Measurements from ENCODE around the gene COQ7.

COQ7 gene

DNA sequence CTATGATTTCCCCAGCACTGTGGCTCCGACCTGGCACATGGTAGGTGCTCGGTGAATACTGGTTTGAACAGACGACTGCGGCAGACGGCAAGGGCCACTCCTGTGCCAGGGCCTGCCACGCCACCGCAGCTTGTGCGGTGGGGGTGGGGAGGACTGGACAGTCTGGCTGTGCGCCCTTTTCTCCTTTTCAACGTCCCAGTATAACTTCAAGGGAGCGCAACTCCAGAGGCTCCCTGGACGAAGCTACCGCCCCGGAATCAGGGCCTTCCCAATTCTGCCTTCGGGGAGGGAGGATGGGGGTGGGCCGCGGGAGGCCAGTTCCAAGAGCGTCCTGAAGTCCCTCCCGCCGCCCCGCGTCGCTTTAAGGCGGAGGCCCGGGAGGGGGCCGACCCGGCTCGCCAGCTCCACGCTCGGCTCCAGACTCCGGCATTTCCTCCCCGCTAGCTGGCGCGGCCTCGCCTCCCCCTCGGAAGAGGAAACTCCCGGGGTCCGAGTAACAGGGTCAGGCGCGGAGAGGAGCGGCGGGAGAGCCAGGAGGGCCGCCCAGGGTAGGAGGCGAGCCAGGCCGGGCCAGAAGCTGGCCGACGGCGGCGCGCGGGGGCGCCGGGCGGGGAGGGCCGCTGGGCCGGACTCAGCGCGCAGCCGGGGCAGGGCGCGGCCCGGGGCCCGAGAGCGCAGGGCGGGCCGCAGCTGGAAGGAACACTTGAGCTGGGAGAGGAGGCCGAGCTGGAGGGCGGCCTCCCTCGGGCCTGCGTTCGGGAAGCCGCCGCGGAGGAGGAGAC, 46.4 kb downstream of the COQ7 start, which contains the start of gene ITPRIPL2:
Gene ITPRIPL2, plus strand, starts transcription at position 388 of the 782 bp plus-strand sequence. CDS start 498 bp downstream, outside the sequence.
- peak in 1 of 2 experiments; percentile 69 for DNase-seq

DNA sequence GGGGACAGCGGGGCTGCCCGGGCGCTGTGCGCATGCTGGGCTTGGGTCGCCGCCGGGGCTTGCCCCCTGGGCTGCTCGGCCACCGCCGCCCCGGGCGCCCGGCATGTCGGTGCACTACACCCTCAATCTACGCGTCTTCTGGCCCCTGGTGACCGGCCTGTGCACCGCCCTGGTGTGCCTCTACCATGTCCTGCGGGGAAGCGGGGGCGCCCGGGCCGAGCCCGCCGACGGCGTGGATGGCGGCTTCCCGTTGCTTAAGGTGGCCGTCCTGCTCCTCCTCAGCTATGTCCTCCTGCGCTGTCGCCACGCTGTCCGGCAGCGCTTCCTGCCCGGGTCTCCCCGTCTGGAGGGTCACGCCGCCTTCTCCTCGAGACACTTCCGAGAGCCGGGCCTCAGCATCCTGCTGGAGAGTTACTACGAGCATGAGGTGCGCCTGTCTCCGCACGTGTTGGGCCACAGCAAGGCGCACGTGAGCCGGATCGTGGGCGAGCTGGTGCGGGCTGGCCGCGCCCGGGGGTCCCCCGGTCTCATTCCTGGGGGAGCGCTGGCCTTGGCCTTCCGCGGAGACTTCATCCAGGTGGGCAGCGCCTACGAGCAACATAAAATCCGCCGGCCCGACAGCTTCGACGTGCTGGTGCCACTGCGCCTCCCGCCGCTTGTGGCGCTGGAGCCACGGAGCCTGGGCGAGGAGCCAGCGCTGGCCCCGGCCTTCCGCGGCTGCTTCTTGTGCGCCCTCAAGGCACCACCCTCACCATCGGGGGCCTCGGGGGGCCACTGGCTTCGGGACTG, 47.1 kb downstream of the COQ7 start:
- DNase-seq = peak in 1 of 2 experiments; percentile 39

DNA sequence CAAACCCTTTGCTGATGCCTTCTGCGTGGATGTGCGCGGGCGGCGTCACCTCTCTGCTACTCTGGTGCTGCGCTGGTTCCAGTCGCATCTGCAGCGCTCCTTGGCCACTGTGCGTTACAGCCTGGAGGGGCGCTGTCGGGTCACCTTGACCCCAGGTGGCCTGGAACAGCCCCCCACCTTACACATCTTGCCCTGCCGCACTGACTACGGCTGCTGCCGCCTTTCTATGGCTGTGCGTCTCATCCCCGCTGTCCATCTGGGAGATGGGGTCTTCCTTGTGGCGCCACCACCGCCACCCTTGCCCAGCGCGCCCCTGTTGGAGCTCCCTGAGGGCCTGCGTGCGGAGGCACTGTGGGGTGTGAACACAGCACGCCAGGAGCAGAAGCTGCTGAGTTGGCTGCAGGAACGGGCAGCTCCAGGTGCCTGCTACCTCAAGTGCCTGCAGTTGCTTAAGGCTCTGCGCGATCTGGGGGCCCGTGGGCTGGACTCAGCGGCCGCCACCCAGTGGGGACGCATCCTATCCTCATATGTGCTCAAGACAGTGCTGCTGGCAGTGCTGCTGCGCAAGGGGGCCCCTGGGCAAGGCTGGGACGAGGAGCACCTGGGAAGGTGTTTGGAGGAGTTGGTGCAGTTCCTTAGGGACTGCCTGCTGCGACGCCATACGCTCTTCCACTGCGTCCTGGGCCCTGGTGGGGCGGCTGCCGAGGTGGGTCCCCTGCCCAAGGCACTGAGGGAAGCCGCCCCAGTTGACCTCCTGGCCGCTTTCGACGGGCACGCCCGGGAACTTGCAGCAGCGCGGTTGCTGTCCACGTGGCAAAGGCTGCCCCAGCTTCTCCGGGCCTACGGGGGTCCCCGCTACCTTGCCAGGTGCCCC, 48.0 kb downstream of the COQ7 start:
- no peak for DNase-seq

DNA sequence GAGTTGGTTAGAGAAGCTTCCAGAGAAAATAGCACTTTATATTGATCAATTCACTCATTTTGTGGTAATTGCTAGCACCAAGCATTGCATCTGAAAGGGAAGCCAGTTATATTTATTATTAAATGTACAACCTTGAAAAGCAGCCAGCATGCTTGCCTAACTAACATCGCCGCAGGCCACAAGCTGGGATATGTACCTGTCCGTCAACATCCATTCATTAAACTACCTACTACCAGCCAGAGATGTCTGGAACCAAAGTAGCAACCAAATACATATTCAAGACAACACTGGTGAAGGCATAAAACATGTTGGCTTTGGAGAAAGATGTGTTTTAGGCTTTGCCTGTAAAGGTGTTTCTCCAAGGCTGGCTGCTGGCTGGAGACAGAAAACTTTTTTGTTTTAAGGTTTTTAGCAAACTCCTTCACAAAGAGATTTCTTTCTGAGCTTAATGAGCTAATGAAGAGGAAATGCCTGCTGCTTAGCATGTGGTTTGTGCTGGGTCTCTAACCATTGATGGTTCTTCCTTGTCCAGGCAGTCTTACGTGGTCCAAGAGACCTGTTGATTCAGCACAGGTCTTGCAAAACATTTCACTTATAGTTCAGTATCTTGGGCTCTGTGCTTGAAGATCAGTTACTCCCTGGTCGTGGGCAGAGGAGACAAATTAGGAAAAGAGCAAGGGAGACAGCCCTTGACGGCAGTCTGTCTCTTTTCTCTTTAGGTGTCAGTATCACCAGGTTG, 49.5 kb downstream of the COQ7 start:
- no peak for DNase-seq

DNA sequence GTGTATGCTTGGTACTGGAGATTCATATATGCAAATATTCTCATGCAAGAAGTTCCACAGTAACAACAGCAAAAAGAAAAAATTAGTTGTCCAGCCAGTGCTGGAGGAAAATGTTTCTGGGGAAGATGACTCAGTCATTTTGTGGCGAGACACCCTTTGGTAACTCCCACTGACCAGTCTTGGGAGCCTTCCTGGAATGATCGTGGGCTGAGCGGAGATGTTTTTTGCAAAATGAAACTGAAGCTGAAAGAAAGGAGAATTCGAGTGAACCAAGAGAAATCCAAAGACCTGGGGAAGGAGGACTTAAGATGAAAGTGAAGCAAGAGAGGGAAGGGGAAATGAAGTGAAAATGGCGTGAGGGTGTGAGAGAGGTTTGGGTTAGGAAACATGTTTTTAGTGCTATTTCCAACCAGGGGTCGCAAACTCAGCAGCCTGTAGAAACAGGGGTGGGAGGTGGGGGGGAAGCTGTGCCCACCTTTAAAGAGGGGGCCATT, 51.6 kb downstream of the COQ7 start:
- peak in 1 of 2 experiments; percentile 66 for DNase-seq

DNA sequence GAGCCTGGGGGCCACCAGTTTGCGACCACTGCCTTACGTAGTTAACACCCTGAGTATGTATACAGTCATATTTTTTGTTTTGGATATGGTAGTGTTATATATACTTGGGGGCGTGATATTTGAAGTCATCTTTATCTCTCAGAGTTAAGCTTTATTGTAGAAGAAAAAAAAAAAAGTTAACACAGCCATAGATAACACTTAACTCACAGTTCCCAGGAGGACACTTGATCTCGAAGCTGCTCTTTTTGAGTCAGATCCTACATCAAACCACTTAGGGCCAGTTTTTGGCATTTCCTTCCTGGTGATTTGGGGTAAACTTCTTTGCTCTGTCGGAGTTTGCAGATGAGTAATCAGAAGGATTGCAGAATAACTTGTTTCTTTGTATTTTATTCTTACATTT, 52.1 kb downstream of the COQ7 start:
- DNase-seq = peak in 1 of 2 experiments; percentile 10

DNA sequence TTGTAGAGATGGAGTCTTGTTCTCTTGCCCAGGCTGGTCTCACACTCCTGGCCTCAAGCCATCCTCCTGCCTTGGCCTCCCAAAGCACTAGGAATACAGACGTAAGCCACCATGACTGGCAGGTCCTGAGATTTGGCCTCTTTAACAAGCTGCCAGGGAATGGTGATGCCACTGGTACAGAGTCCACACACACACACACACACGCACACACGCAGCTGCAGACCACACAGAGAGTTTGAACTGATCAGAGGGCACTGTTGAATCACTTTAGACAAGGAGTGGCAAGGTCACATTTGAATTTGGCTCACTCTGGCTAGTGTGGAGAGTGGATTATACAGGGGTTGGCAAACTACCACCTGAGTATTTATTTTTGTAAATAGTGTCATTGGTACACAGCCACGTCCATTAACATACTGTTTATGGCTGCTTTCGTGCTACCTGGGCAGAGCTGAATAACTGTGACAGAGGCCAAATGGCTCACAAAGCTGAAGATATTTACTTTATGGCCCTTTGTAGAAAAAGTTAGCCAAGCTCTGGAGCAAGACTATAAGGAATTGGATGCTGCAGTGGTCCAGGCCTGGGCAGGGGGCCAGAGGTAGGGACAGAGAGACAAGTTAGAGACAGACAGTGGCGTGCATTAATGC, 56.2 kb downstream of the COQ7 start:
- DNase-seq = no peak

DNA sequence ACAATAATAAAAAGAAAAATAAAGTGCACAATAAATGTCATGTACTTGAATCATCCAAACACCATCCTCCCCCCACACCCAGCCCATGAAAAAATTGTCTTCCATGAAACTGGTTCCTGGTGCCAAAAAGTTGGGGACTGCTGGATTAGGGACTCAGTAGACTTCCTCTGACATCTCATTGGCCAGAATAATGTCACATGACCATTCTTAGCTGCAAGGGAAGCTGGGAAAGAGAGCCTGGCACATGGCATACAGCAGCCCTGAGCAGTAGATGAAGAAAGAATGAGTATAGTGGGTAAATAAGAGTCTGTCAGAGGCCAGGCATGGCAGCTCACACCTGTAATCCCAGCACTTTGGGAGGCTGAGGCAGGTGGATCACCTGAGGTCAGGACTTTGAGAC, 58.9 kb downstream of the COQ7 start:
- no peak for DNase-seq

DNA sequence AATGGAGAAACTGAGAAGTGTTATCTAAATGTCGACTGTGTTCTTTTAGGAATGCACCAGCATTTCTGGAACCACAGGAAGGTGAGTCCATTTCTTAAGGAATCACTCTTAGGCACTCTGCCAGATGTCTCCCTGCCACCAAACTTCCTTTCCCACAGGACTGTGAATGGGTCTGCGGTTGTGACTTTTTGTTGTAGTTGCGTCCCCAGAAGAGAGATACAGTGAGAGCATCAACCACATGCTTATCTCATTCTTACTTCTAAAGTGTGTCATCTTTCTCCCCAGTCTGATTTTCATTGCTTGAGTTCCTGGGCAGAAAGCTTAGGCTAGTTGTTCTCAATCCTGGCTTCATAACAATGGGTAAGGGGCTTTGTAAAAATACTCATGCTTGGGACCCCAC, 59.8 kb downstream of the COQ7 start:
- DNase-seq = no peak

DNA sequence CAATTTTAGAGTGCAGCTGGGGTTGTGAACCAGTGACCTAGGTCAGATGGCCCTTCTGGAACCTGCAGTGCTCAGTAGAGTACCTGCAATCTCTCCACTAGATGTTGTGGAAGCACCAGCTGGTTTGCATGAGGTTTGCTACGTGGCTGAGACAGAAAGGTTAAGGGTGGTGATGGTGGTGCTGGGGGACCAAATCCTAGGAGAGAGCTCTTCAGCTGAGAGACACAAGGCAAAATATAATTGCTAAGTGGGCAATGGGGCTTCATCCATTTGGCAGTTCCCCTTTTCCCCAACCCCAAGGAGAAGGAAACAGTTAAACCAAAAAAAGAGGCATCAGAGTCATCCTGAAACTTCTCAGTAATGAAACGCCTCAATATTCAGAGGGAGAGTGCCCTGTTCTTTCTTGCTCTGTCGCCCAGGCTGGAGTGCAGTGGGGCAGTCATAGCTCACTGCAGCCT, 60.3 kb downstream of the COQ7 start:
- DNase-seq = no peak

DNA sequence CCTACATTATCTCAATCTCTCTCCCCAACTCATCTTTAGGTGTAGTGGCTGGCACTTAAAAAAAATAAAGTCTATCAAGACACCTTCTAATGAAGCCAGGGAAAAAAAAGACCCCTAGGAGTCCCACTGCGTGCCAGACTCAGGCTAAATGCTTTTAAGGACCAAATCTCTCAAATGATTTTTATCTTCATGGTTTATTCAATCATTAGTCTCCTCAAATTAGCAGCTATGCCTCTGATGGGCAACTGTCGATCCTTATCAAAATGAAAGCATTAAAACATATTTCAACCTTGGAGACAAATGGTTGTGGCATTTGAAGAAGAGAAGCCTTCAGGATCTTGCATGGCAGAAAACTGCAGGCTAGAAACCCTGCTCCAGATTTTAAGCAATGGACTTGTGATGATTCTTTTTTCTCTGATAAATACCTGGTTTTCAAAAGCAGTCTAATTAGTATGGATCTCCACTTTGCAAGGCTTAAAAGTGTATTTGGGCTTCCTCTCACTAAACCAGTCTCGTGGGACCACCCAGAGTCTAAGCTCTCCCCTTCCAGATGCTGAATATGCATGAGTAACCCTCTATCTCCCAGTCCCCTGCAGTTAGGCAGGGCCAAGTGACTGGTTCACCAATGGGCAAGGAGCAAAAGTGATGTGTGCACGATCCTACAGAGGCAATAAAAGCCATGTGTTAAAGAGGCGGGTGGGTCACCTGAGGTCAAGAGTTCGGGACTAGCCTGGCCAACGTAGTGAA, 61.2 kb downstream of the COQ7 start:
- no peak for DNase-seq

Data from SW 1271 (cell line).